NOMO-1 (cell line): ENCODE results near the gene MUC2.

Experiments used
- DNase-seq, 2 experiments: peaks; one replicate each; lab custom pipeline; 2025; ENCODE audit not compliant: unreplicated experiment in 2 of 2; lab: John Stamatoyannopoulos, UW

MUC2 gene

GRCh38 chr11:1118755-1119603, 44.3 kb downstream of the MUC2 start:
- no peak for DNase-seq

- no peak for DNase-seq
These were observed 45.0 kb downstream of the MUC2 start for GRCh38 chr11:1119604-1120146.

- DNase-seq, result no peak
These were observed 46.1 kb downstream of the MUC2 start for GRCh38 chr11:1120532-1121330.

GRCh38 chr11:1121331-1121812, 46.7 kb downstream of the MUC2 start:
- no peak for DNase-seq

- DNase-seq, result no peak
These were observed 47.4 kb downstream of the MUC2 start for GRCh38 chr11:1121813-1122663.

- no peak for DNase-seq
These were observed 48.0 kb downstream of the MUC2 start for GRCh38 chr11:1122664-1123002.

GRCh38 chr11:1123970-1124369, 49.3 kb downstream of the MUC2 start:
- DNase-seq, result peak in 1 of 2 experiments; percentile 1
